Measurements from ENCODE around the gene PBX3.

DNA sequence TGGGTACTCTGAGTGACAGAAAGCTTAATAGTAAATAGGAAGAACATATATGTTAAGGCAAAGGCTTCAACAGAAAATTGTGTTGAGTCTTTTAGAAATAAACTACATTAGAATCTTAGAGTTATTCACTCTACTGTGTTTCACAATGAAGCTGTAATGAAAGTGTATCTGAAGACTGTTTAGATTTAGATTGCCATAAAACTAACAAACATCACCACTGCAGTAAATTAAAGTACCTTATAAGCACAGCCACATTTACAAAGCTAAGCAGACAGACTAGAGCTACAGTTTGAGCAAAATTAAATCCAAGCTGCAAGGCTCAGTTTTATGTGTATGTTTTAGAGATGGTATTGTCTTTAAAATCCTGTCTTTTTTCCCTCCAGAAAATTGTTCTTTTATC, 172.4 kb downstream of the PBX3 start:
- TF ChIP-seq YY1 (IDR thresholded peaks at IDR 0.05; ENCODE audit: insufficient read depth, insufficient read length): no peak
- TF ChIP-seq ZNF274 (IDR thresholded peaks at IDR 0.05; ENCODE audit: low read depth, low read length): no peak
- TF ChIP-seq SUZ12 (IDR thresholded peaks at IDR 0.05; ENCODE audit: extremely low read depth, insufficient read depth, insufficient read length): no peak

Data from NT2/D1 (cell line).